RWPE1 (cell line): Measurements from ENCODE around the gene RLN2.

Source experiments
- CTCF ChIA-PET: fragments of 350-600 bp; sonication (Branson Sonifier 250); formaldehyde crosslinking; extraction: SDS; loops from one replicate; lab custom pipeline; 2021; lab: Yijun Ruan, JAX
- POLR2A ChIA-PET: fragments of 400-600 bp; formaldehyde crosslinking; extraction: SDS; loops from one replicate; lab custom pipeline; 2020; ENCODE audit warnings: antibody characterized with exemption; ENCODE audit not compliant: low non-redundant PET; lab: Yijun Ruan, JAX
- DNase-seq: peaks from one replicate; pipeline ENCODE4 v3.0.0; 2012; ENCODE audit warnings: low spot score
- H3K27ac ChIP-seq: fragments of 450-650 bp; 2 replicates; pipeline ENCODE4 v1.5.1; 2017
- CTCF ChIP-seq: fragments of 450-650 bp; conservative IDR thresholded peaks from 2 replicates; pipeline ENCODE4 v1.5.1; 2017; ENCODE audit warnings: low read depth, mild to moderate bottlenecking

The RLN2 gene

GRCh38 chr9:5269249-5269715 lies 35.2 kb downstream of the RLN2 start:
- H3K27ac ChIP-seq = no peak overlapping the region
- DNase-seq = peak; percentile 12
- ChIA-PET POLR2A (no interaction called here), CTCF (no interaction called here)
- TF ChIP-seq CTCF = no peak

- ChIA-PET CTCF (no interaction called here), POLR2A (no interaction called here)
- DNase-seq = no peak
- no peak for TF ChIP-seq CTCF
- no peak overlapping the region for H3K27ac ChIP-seq
Observed at GRCh38 chr9:5265939-5266338, 38.6 kb downstream of the RLN2 start.

- no peak overlapping the region for H3K27ac ChIP-seq
- CTCF ChIA-PET = interaction anchor here (0.6 kb wide), 1 partner anchor 703 kb away, joined by 4 read pairs; no protein-coding TSS in a partner anchor
- TF ChIP-seq CTCF = no peak
- DNase-seq = no peak
- POLR2A ChIA-PET = no interaction called here
Observed at GRCh38 chr9:5264219-5264595, 40.3 kb downstream of the RLN2 start.

- no peak for TF ChIP-seq CTCF
- CTCF ChIA-PET = interaction anchor here (0.6 to 0.7 kb wide), 2 partner anchors 413 to 703 kb away, joined by 4 read pairs; no protein-coding TSS in a partner anchor
- POLR2A ChIA-PET = no interaction called here
- no peak overlapping the region for H3K27ac ChIP-seq
- no peak for DNase-seq
Observed at GRCh38 chr9:5263351-5264218, 40.9 kb downstream of the RLN2 start.
